Fibroblast of the aortic adventitia (primary cell): ENCODE data around the gene SARS2. TPM values are rescaled to one million over a fixed set of nuclear protein-coding genes. Genes with fewer than 3 reads are reported as not detected.
"Not testable (repeated sequence)": the region's sequence is repeated elsewhere in the genome, so short reads cannot be mapped to it uniquely, and the experiment has no call there.

Experiments used
- DNase-seq: peaks from one replicate; pipeline ENCODE4 v3.0.0-alpha.2; 2010; ENCODE audit warnings: low read depth
- H3K4me3 ChIP-seq: 2 replicates; pipeline ENCODE4 v1.5.1; 2011; ENCODE audit warnings: low read depth, mild to moderate bottlenecking, control low read depth, low read length, moderate library complexity
- CTCF ChIP-seq: IDR thresholded peaks from 2 replicates; pipeline ENCODE4 v1.5.1; 2011; ENCODE audit warnings: mild to moderate bottlenecking, low read length, control low read depth, inconsistent platforms; ENCODE audit not compliant: insufficient read depth
- total RNA-seq: library from RNA; depleted of rRNA; stranded (reverse); fragments of >200 nt; gene quantifications from 2 replicates; pipeline ENCODE4 v1.2.3, GENCODE V29; 2012; ENCODE audit warnings: low replicate concordance

Gene SARS2
- total RNA-seq, 1 donor, result 15.5 TPM

DNA sequence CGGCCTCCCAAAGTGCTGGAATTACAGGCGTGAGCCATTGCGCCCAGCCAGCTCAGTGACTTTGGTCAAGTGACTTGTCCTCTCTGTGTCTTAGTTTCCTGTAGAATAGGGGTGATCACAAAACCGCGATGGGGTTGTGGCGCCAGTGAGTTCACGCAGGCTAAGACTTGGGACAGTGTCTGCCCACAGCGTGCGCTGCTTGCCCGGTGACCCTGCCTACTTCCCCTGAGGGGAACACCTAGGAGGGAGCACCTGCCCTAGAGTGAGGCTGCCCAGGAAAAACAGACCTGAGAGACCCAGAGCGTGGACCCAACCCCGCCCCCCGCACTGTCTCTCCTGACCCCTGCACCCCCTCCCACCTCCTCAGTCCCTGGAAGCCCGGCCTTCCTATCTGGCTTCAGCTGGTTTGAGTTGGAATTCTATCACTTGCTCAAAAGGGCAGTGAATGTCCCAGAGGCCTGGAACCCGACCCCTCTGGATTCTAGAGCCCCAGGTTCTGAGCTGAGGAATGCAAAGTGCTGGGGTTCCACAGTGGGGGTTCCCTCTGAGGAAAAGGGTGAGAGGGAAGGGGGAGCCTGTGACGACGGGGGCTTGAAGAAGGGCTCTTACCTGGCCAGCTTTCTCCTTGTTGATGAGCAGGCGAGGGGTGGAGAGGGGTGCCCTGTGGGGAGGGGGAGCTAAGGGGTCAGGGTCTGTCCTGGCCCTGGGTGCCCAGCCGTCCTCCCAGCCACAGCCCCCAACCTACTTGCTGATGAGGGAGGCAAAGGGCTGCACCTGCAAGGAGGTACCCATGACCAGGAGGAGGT lies 50.3 kb downstream of the SARS2 start:
- no peak overlapping the region for H3K4me3 ChIP-seq
- TF ChIP-seq CTCF, result no peak
- DNase-seq, result no peak

GRCh38 chr19:38879400-38879751 lies 51.2 kb downstream of the SARS2 start:
- no peak for TF ChIP-seq CTCF
- H3K4me3 ChIP-seq, result no peak overlapping the region
- DNase-seq, result no peak

- no peak overlapping the region for H3K4me3 ChIP-seq
- no peak for TF ChIP-seq CTCF
- no peak for DNase-seq
Measured at GRCh38 chr19:38878575-38879399, 51.8 kb downstream of the SARS2 start.

GRCh38 chr19:38877781-38878574 lies 52.6 kb downstream of the SARS2 start, which contains the start of gene RINL:
RINL (minus strand) TSS chr19:38878275; CDS start chr19:38876742, 1,533 bp downstream.
- no peak for TF ChIP-seq CTCF
- no peak for DNase-seq
- H3K4me3 ChIP-seq, result no peak within 1 kb of the TSS

DNA sequence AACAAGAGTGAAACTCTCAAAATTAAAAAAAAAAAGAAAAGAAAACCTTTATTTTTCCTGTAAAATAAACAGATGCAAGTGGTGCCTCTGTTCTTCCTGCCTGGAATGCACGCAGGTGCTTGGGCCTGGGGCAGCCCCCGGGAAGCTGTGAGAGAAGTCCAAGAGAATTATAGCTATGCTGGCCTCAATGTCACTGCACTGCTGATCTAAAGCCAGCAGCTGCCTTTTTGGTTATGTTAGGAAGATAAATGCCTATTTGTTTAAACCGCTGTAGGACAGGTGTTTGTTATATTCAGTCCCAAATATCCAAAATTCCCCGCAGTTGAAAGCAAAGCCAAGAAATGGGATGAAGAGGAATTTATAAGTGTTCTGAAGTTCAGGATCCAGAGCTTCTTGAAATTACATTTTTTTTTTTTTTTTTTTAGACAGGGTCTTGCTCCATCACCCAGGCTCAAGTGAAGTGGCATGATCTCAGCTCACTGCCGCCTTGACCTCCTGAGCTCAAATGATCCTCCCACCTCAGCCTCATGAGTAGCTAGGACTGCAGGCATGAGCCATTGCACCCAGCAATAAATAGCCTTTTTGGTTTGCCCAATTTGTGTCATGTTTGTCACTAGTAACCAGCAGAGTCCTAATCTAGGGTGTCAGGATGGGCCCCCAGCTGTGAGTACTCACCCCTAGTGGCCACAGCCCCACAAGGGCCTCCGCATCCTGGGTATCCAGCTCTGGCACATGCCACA lies 54.7 kb downstream of the SARS2 start:
- TF ChIP-seq CTCF, result no peak

DNA sequence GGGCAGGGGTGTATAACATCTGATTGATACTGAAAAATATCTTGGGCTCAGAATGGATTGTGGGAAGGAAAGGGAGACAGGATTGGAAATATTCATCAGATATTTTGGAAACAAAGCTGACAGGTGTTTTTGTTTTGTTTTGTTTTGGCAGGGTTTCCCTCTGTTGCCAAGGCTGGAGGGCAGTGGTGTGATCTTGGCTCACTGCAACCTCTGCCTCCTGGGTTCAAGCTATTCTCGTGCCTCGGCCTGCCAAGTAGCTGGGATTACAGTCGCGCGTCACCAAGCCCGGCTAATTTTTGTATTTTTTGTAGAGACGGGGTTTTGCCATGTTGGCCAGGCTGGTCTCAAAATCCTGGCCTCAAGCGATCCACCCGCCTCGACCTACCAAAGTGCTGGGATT lies 57.2 kb downstream of the SARS2 start:
- DNase-seq, H3K4me3 ChIP-seq: not testable (repeated sequence)

More for the DNA sequence above, 54.7 kb downstream of the SARS2 start:
- H3K4me3 ChIP-seq, result no peak overlapping the region
- no peak for DNase-seq
